HepG2 (cell line): Measurements from ENCODE around the gene ZNF547. TPM values are rescaled to one million over a fixed set of nuclear protein-coding genes. Genes with fewer than 3 reads are reported as not detected.

Experiments
- AGO1 ChIP-seq: fragments of 200-400 bp; formaldehyde crosslinking; IDR thresholded peaks from 2 replicates; pipeline ENCODE4 v1.6.1; 2017; ENCODE audit warnings: mild to moderate bottlenecking, low read depth, low read length, moderate library complexity; ENCODE audit not compliant: poor library complexity, severe bottlenecking
- BCL6 ChIP-seq: IDR thresholded peaks from 2 replicates; pipeline ENCODE4 v1.6.1; 2016; ENCODE audit warnings: missing genetic modification reagents, missing compliant biosample characterization
- ELF3 ChIP-seq: IDR thresholded peaks from 2 replicates; pipeline ENCODE4 v1.6.1; 2016; ENCODE audit warnings: missing genetic modification reagents, missing compliant biosample characterization
- FOXK1 ChIP-seq: sonication (generic); formaldehyde crosslinking; IDR thresholded peaks from 2 replicates; pipeline ENCODE4 v1.4.0; 2020; ENCODE audit warnings: low read depth, missing genetic modification reagents, borderline replicate concordance
- FOXP4 ChIP-seq: sonication (generic); formaldehyde crosslinking; IDR thresholded peaks from 2 replicates; pipeline ENCODE4 v1.4.0; 2020; ENCODE audit warnings: missing genetic modification reagents
- HES4 ChIP-seq: sonication (generic); formaldehyde crosslinking; IDR thresholded peaks from 2 replicates; pipeline ENCODE4 v1.9.0; 2021; ENCODE audit warnings: mild to moderate bottlenecking, missing genetic modification reagents, borderline replicate concordance
- IRF1 ChIP-seq: sonication (generic); formaldehyde crosslinking; IDR thresholded peaks from 2 replicates; pipeline ENCODE4 v1.4.0; 2020; ENCODE audit warnings: low read depth, mild to moderate bottlenecking, missing genetic modification reagents
- KAT2B ChIP-seq: fragments of 150-350 bp; IDR thresholded peaks from 2 replicates; pipeline ENCODE4 v1.6.1; 2014; ENCODE audit warnings: low read depth, low read length, borderline replicate concordance
- KAT8 ChIP-seq: IDR thresholded peaks from 2 replicates; pipeline ENCODE4 v1.6.1; 2016; ENCODE audit warnings: missing genetic modification reagents, missing compliant biosample characterization
- MEIS2 ChIP-seq: sonication (generic); formaldehyde crosslinking; IDR thresholded peaks from 2 replicates; pipeline ENCODE4 v1.9.0; 2021; ENCODE audit warnings: mild to moderate bottlenecking, missing genetic modification reagents
- MXD1 ChIP-seq: sonication (generic); formaldehyde crosslinking; IDR thresholded peaks from 2 replicates; pipeline ENCODE4 v1.4.0; 2020; ENCODE audit warnings: mild to moderate bottlenecking, missing genetic modification reagents
- MXD4 ChIP-seq: IDR thresholded peaks from 2 replicates; pipeline ENCODE4 v1.6.1; 2016; ENCODE audit warnings: mild to moderate bottlenecking, missing biosample characterization, missing genetic modification reagents
- NFKBIZ ChIP-seq: IDR thresholded peaks from 2 replicates; pipeline ENCODE4 v1.6.1; 2018; ENCODE audit warnings: missing genetic modification reagents, missing compliant biosample characterization
- PAWR ChIP-seq: sonication (generic); formaldehyde crosslinking; IDR thresholded peaks from 2 replicates; pipeline ENCODE4 v1.4.0; 2020; ENCODE audit warnings: missing genetic modification reagents, mild to moderate bottlenecking, borderline replicate concordance
- SNAPC4 ChIP-seq: sonication (generic); formaldehyde crosslinking; IDR thresholded peaks from 2 replicates; pipeline ENCODE4 v1.4.0; 2020; ENCODE audit warnings: mild to moderate bottlenecking, missing genetic modification reagents
- SOX13 ChIP-seq, 3 experiments: fragments of 450-650 bp in 1 of 3; sonication (generic) in 1 of 3; formaldehyde crosslinking in 1 of 3; IDR thresholded peaks in 2 of 3; conservative IDR thresholded peaks in 1 of 3; 2 replicates each; pipeline versions ENCODE4 v1.5.0 to v1.6.1; 2016 to 2020; ENCODE audit warnings: antibody characterized with exemption in 1 of 3, mild to moderate bottlenecking in 1 of 3, missing compliant biosample characterization in 1 of 3, missing genetic modification reagents in 1 of 3, moderate library complexity in 1 of 3
- ZNF124 ChIP-seq: sonication (generic); formaldehyde crosslinking; IDR thresholded peaks from 2 replicates; pipeline ENCODE4 v1.4.0; 2020; ENCODE audit warnings: missing genetic modification reagents
- ZNF274 ChIP-seq: sonication (generic); formaldehyde crosslinking; IDR thresholded peaks from 2 replicates; pipeline ENCODE4 v1.5.1; 2020; ENCODE audit warnings: mild to moderate bottlenecking, missing genetic modification reagents
- ZNF615 ChIP-seq: sonication (generic); formaldehyde crosslinking; IDR thresholded peaks from 2 replicates; pipeline ENCODE4 v1.5.0; 2020; ENCODE audit warnings: mild to moderate bottlenecking, missing genetic modification reagents, borderline replicate concordance
- ZNF780A ChIP-seq: sonication (generic); formaldehyde crosslinking; IDR thresholded peaks from 2 replicates; pipeline ENCODE4 v1.8.0; 2022; ENCODE audit warnings: mild to moderate bottlenecking, missing genetic modification reagents, moderate library complexity
- polyA plus RNA-seq, 8 experiments: library from polyadenylated mRNA; depleted of rRNA in 3 of 8; stranded (reverse) in 7 of 8; unstranded in 1 of 8; fragments of >200 nt; fragmentation: Illumina TruSeq in 4 of 8; extraction: Trizol in 4 of 8; gene quantifications; 2 replicates each; pipeline versions ENCODE4 v1.2.1 to v1.2.3, GENCODE V29; 2011 to 2016; ENCODE audit warnings: low read depth in 4 of 8, missing spikeins in 1 of 8, mixed read lengths in 1 of 8; ENCODE audit not compliant: insufficient read depth in 1 of 8
- total RNA-seq, 5 experiments: library from RNA; depleted of rRNA; stranded (reverse); fragments of >200 nt; fragmentation: Illumina TruSeq; extraction: Trizol; gene quantifications; 2 replicates each; pipeline ENCODE4 v1.2.3, GENCODE V29; 2016; ENCODE audit warnings: low read depth in 1 of 5

Gene ZNF547
- total and polyA plus RNA-seq, 2 of the 13 experiments (the other 11 are each of a cell fraction or from before 2014, with no cell fraction given), result 2.0 to 2.6 TPM

- TF ChIP-seq PAWR (CRISPR knock-in tag) (no peak), IRF1 (CRISPR knock-in tag) (no peak), KAT8 (CRISPR knock-in tag) (peak; percentile 97), HES4 (CRISPR knock-in tag) (0 out of 2 replicates have a peak, but pooled peaks have one; percentile 37), ZNF615 (CRISPR knock-in tag) (0 out of 2 replicates have a peak, but pooled peaks have one; percentile 51), ZNF274 (no peak), SNAPC4 (CRISPR knock-in tag) (0 out of 2 replicates have a peak, but pooled peaks have one; percentile 42), MXD1 (CRISPR knock-in tag) (peak; percentile 43; the same call in 1 of the 2 replicates), AGO1 (peak; percentile 53), MEIS2 (CRISPR knock-in tag) (no peak), ZNF780A (CRISPR knock-in tag) (no peak), FOXK1 (CRISPR knock-in tag) (peak; percentile 77; the same call in 1 of the 2 replicates), MXD4 (CRISPR knock-in tag) (no peak), ELF3 (CRISPR knock-in tag) (peak; percentile 69), BCL6 (CRISPR knock-in tag) (no peak), NFKBIZ (CRISPR knock-in tag) (no peak), SOX13 (IDR thresholded peaks at IDR 0.05) (no peak), SOX13 (CRISPR knock-in tag; conservative IDR thresholded peaks at IDR 0.05 in 1 of 2, IDR thresholded peaks at IDR 0.05 in 1 of 2) (peak in 1 of 2 experiments; percentile 51; a peak in 1 of 4 replicates), ZNF124 (CRISPR knock-in tag) (0 out of 2 replicates have a peak, but pooled peaks have one; percentile 60), FOXP4 (no peak), KAT2B (no peak)
These were observed 12.2 kb upstream of the ZNF547 start, which contains the start of gene ZNF304 (continued) for GRCh38 chr19:57350877-57351805.
